ENCODE results near the gene SMTN.

Gene SMTN

DNA sequence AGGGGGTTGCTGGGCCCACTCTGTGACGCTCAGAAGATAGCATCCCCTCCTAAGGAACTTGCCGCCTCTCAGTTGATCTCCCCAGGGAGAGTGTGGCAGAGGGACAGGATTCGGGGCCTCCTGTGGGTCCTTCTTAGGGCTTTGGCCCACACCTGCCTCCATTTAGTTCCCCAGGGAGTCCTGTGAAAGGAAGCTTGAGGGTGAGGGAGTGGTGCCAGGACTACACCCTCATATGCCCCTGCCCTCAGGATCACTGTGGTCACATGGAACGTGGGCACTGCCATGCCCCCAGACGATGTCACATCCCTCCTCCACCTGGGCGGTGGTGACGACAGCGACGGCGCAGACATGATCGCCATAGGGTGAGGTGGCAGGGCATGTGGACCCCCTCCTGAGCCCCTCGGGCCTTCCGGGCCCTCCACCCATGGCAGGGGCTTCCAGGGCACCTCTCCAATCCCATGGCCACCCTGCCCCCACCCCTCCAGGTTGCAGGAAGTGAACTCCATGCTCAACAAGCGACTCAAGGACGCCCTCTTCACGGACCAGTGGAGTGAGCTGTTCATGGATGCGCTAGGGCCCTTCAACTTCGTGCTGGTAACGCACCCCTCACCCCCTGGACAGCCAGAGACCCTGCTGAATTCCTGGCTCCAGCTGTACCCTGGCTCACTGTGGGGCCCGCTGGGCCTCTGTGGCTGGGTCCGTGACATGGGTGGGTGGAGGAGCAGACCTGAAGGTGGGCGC is 45.2 kb downstream of the SMTN start:
- no peak for DNase-seq (ENCODE audit: low read depth)
- TF ChIP-seq, protein P1, sequence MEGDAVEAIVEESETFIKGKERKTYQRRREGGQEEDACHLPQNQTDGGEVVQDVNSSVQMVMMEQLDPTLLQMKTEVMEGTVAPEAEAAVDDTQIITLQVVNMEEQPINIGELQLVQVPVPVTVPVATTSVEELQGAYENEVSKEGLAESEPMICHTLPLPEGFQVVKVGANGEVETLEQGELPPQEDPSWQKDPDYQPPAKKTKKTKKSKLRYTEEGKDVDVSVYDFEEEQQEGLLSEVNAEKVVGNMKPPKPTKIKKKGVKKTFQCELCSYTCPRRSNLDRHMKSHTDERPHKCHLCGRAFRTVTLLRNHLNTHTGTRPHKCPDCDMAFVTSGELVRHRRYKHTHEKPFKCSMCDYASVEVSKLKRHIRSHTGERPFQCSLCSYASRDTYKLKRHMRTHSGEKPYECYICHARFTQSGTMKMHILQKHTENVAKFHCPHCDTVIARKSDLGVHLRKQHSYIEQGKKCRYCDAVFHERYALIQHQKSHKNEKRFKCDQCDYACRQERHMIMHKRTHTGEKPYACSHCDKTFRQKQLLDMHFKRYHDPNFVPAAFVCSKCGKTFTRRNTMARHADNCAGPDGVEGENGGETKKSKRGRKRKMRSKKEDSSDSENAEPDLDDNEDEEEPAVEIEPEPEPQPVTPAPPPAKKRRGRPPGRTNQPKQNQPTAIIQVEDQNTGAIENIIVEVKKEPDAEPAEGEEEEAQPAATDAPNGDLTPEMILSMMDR (conservative IDR thresholded peaks at IDR 0.05; ENCODE audit: low read length), result no peak
- no peak overlapping the region for H3K4me3 ChIP-seq (ENCODE audit: low read length)

DNA sequence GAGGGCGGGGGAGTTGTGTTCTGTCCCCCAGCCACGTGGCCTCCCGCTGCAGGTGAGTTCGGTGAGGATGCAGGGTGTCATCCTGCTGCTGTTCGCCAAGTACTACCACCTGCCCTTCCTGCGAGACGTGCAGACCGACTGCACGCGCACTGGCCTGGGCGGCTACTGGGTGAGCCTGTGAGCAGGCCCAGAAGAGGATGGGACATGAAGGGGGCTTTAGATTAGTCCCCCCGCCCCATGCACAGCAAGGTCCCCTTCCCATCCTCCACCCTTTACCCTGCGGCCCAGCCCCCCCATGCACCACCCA is 45.7 kb downstream of the SMTN start:
- DNase-seq (ENCODE audit: low read depth), result no peak
- no peak overlapping the region for H3K4me3 ChIP-seq (ENCODE audit: low read length)
- TF ChIP-seq, protein P1 (conservative IDR thresholded peaks at IDR 0.05; ENCODE audit: low read length), result no peak

DNA sequence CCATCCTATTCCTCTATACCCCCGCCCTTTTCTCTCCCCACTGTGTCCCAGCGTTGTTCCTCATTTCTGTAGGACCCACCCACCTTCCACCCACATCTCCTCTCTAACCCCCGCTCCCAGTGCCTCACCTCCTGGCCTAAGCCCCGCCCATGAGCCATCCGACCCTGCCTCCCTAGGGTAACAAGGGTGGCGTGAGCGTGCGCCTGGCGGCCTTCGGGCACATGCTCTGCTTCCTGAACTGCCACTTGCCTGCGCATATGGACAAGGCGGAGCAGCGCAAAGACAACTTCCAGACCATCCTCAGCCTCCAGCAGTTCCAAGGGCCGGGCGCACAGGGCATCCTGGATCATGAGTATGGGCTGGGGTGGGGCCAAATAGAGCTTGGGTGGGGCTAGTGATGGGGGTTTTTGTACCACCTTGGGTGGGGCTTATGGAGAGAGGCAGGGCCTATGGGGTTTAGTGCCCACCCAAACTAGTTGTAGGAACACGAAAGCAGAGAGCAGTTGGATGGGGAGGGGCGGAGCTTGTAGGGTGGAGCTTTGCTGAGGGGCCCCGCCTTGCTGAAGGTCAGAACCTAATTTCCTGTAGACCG is 46.2 kb downstream of the SMTN start:
- no peak for DNase-seq (ENCODE audit: low read depth)
- H3K4me3 ChIP-seq (ENCODE audit: low read length), result no peak overlapping the region
- TF ChIP-seq, protein P1 (conservative IDR thresholded peaks at IDR 0.05; ENCODE audit: low read length), result no peak

DNA sequence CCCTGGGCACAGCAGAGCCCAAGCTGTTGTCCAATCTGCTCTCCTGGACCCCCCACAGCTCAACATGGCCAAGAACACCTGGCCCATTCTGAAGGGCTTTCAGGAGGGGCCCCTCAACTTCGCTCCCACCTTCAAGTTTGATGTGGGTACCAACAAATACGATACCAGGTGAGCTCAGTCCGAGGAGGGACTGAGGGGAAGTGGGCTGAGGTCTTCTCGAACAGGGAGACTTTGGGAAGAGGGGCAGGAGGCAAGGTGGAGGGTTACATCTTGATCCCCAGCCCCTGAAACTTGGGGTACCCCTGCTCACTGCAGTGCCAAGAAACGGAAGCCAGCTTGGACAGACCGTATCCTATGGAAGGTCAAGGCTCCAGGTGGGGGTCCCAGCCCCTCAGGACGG is 47.0 kb downstream of the SMTN start:
- TF ChIP-seq, protein P1 (conservative IDR thresholded peaks at IDR 0.05; ENCODE audit: low read length), result no peak
- H3K4me3 ChIP-seq (ENCODE audit: low read length), result no peak overlapping the region
- DNase-seq (ENCODE audit: low read depth), result no peak

DNA sequence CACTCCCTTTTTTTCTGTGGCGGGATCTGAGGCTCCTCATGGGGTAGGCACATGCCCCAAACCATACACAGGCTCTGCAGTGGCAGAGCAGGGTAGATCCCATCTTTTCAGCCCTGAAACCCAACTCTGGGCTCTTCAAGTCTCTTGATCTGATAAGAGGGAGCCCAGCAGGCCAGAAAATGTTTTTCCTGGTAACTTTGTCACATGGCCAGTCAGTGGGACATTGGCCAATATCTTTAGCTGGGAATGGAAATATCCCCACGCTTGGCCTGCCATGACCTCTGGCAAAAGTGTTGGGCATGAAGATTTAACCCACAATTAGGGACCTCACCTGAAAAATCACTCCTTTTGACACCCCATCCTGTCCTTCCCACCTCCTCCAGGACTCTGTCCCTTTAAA is 49.8 kb downstream of the SMTN start:
- no peak overlapping the region for H3K4me3 ChIP-seq (ENCODE audit: low read length)
- TF ChIP-seq, protein P1 (conservative IDR thresholded peaks at IDR 0.05; ENCODE audit: low read length), result no peak

DNA sequence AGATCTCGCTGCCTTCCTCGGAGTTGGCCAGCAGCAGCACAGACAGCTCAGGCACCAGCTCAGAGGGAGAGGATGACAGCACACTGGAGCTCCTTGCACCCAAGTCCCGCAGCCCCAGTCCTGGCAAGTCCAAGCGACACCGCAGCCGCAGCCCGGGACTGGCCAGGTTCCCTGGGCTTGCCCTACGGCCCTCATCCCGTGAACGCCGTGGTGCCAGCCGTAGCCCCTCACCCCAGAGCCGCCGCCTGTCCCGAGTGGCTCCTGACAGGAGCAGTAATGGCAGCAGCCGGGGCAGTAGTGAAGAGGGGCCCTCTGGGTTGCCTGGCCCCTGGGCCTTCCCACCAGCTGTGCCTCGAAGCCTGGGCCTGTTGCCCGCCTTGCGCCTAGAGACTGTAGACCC is 52.8 kb downstream of the SMTN start:
- no peak overlapping the region for H3K4me3 ChIP-seq (ENCODE audit: low read length)
- TF ChIP-seq, protein P1 (conservative IDR thresholded peaks at IDR 0.05; ENCODE audit: low read length), result no peak
- no peak for DNase-seq (ENCODE audit: low read depth)

More for the DNA sequence above, 49.8 kb downstream of the SMTN start:
- no peak for DNase-seq (ENCODE audit: low read depth)

DNA sequence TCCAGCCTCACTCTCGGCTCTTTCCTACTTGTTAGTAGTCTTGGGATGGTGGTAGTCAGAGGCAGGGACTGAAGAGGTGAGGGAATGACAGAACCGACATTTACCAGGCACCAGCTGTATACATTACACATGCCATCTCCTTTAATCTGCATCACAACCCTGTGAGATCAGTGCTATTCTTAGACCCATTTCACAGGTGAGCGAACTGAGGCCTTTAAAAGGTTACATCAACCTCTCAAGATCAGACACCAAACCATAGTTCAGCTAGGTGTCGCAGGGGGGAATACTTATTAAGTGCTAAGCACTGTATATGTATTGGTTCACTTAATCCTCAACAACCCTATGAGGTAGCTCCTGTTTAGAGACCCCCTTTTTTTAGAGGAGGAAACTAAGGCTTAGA is 53.6 kb downstream of the SMTN start:
- TF ChIP-seq, protein P1 (conservative IDR thresholded peaks at IDR 0.05; ENCODE audit: low read length), result no peak
- DNase-seq (ENCODE audit: low read depth), result no peak
- no peak overlapping the region for H3K4me3 ChIP-seq (ENCODE audit: low read length)
